Measurements from ENCODE around the gene MACF1.

MACF1 gene

DNA sequence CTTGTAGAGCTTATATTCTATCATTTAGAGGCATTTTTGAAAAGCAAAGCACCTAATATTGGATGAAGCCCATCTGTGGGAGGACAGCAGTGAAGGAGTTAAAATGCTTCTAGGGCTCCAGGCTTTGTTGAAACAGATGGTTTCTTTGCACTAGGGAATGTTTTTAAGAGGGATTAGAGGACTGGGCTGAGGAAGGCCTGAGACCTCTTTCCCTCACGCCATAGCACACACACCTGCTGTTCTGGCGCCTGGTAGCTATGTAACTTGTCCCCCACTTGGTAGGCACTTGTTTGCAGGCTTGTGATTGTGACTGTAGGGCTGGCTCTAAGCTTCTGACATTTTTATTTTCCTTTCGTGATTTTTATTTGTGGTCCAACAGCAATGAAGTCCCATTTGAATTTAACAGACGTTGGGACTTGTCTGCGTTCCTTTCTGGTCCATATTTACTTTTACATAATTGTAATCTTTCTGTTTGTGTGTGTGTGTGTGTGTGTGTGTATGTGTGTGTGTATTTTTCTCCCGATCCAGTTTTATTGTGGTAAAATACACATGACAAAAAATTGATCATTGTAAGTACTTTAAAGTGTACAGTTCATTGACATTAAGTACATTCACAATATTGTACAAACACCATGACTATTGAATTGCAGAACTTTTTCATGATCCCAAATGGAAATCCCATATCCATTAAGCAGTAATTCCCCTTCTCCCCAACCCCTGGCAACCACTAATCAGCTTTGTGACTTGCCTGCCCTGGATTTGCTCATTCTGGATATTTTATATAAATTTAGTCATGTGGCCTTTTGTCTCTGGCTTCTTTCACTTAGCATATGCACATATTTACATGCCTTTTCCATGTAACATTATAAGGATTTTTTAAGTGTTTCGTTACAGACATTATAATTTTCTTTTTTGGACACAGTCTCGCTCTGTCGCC, 33.5 kb upstream of the MACF1 start:
- TF ChIP-seq, protein P1, sequence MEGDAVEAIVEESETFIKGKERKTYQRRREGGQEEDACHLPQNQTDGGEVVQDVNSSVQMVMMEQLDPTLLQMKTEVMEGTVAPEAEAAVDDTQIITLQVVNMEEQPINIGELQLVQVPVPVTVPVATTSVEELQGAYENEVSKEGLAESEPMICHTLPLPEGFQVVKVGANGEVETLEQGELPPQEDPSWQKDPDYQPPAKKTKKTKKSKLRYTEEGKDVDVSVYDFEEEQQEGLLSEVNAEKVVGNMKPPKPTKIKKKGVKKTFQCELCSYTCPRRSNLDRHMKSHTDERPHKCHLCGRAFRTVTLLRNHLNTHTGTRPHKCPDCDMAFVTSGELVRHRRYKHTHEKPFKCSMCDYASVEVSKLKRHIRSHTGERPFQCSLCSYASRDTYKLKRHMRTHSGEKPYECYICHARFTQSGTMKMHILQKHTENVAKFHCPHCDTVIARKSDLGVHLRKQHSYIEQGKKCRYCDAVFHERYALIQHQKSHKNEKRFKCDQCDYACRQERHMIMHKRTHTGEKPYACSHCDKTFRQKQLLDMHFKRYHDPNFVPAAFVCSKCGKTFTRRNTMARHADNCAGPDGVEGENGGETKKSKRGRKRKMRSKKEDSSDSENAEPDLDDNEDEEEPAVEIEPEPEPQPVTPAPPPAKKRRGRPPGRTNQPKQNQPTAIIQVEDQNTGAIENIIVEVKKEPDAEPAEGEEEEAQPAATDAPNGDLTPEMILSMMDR (IDR thresholded peaks at IDR 0.05; ENCODE audit: borderline replicate concordance, control extremely low read depth, extremely low read depth, insufficient read depth, missing control alignments): no peak
- in situ Hi-C loops (cut with MboI; ENCODE audit: low sequenced_read_pairs, unreplicated experiment): no loop called here
- DNase-seq (ENCODE audit: low spot score): no peak

DNA sequence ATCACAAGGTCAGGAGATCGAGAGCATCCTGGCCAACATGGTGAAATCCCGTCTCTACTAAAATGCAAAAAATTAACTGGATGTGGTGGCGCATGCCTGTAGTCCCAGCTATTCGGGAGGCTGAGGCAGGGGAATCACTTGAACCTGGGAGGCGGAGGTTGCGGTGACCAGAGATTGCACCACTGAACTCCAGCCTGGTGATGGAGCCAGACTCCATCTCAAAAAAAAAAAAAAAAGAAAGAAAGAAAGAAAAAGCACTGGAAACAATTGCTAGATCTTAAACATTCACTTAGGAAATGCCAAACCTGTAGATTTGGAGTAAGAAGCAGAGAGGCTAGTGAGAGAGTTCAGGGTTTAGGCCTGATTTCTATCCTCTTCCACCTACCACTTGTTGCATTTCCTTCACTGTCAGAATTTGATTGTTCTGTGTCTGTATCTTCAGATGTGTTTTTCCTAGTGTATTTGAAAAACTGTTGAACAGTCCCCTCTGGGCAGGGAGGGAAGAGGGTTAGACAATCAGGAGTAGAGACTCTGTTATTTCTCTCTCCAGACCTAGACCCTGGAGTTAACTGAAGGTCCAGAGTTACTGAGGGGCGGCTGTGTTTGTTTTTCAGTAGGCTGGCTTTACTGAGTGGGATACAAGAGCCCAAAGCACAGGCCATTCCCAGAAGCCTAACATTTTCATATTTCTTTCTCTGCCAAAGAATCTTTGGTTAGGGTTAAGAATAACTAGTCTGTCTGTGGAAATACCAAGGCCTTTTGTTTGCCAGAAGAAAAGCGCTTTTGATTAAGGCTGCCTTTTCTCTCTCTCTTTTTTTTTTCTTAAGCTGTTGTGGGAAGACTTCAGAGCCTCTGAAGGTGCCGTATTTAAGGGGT, 31.1 kb upstream of the MACF1 start:
- TF ChIP-seq, protein P1 (IDR thresholded peaks at IDR 0.05; ENCODE audit: borderline replicate concordance, control extremely low read depth, extremely low read depth, insufficient read depth, missing control alignments): no peak
- DNase-seq (ENCODE audit: low spot score): no peak
- in situ Hi-C loops (cut with MboI; ENCODE audit: low sequenced_read_pairs, unreplicated experiment): no loop called here

DNA sequence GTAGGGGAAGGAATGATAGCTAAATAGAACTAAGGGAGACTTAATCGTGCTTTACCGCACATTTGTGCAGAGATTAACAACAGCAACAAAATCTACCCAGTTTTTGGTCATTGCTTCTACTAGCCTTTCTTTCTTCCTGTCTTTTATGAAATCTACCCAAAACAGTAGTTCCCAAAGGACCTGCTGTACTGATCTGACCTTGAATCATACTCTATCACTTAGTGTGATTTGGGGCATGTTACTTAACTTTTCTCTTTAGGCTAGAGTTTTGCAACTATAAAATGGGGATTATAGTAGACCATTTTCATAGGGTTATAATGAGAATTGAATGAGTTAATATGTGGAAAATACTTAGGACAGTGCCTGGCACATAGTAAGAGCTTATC, 30.5 kb upstream of the MACF1 start:
- TF ChIP-seq, protein P1 (IDR thresholded peaks at IDR 0.05; ENCODE audit: borderline replicate concordance, control extremely low read depth, extremely low read depth, insufficient read depth, missing control alignments): no peak
- DNase-seq (ENCODE audit: low spot score): no peak
- in situ Hi-C loops (cut with MboI; ENCODE audit: low sequenced_read_pairs, unreplicated experiment): no loop called here

DNA sequence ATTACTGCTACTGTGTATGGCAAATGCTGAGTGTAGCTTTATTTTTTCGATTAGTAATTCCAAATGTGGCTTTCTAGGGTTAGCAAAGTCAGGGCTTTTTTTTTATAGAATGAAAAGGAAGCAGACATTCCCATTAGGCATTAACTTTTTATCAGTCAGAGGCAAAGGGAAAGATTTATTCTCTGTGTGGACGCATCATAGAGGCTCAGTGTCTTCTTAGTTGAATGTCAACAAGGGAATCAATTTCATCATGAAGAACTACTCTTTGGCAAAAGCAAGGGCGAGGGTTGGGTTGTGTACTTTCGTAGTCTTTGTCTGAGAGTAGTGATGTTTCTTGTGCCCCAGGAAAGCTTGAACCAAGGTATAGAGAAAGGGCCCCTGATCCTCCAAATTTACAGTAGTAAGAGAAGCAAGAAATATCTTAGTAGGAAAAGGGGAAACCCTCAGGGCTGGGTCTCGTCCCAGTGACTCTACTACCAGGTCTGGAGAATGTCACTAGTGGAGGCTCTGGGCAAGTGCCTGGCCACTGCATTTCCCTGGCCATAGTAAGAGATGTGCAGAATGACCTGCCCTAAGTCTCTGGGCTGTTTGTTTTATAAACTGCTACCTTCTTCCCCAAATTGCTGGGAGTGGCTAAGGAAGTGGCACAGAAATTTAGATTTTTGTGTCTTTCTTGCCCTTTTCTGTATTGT, 30.0 kb upstream of the MACF1 start:
- TF ChIP-seq, protein P1 (IDR thresholded peaks at IDR 0.05; ENCODE audit: borderline replicate concordance, control extremely low read depth, extremely low read depth, insufficient read depth, missing control alignments): no peak
- in situ Hi-C loops (cut with MboI; ENCODE audit: low sequenced_read_pairs, unreplicated experiment): no loop called here
- no peak for DNase-seq (ENCODE audit: low spot score)

DNA sequence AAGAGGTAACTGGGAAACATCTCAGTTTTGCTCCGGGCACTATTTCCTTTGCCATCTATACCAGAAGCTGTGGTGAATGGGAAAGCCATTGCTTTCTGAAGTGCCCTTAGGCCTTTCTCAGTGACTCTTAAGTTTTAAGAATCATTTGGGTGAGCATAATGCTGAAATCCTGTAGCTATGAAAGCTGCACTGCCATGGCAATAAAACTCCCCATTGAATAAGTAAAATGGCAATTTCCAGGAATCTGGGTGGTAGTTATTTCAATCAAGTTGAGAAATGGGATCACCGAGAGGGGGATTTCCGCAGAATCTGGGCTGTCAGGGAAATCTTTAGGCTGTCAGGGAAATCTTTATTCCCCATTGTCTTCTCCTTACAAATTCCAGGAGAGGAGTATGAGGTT, 26.8 kb upstream of the MACF1 start:
- TF ChIP-seq, protein P1 (IDR thresholded peaks at IDR 0.05; ENCODE audit: borderline replicate concordance, control extremely low read depth, extremely low read depth, insufficient read depth, missing control alignments): no peak
- in situ Hi-C loops (cut with MboI; ENCODE audit: low sequenced_read_pairs, unreplicated experiment): no loop called here
- DNase-seq (ENCODE audit: low spot score): no peak

All from GM13976 (cell line).